ENCODE data around the gene PACSIN2.

Gene PACSIN2

DNA sequence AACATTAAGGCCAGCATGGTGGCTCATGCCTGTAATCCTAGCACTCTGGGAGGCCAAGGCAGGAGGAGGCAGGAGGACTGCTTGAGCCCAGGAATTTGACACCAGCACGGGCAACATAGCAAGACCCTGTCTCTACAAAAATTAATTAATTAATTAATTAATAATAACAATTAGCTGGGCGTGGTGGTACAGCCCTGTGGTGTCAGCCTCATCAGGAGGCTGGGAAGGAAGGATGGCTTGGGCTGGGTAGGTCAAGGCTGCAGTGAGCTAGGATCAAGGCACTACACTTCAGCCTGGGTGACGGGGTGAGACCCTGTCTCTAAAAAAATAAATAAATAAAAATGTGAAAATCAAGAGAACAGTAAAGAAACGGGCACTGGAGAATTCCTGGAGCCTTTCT, 159.2 kb downstream of the PACSIN2 start:
- Histone ChIP-seq H3K4me1 (ENCODE audit: insufficient read depth, low read length) (peaks cover 28% of the 10 kb centered on the region), H3K4me3 (ENCODE audit: low read depth in 1 of 2, low read length in 2 of 2) (peak overlapping the region; percentile 86 to 99; a peak in 3 of 4 replicates), H3K9me3 (ENCODE audit: insufficient read depth, low read length, severe bottlenecking) (no peaks in the 10 kb centered on the region), H3K36me3 (ENCODE audit: insufficient read depth, low read length) (peaks cover 12% of the 10 kb centered on the region; the same call in 1 of the 2 replicates), H3K27ac (ENCODE audit: low read length) (peak overlapping the region; percentile 84), H2AFZ (ENCODE audit: low read depth, low read length) (peak overlapping the region; percentile 73; the same call in 1 of the 2 replicates), H3K27me3 (ENCODE audit: insufficient read depth, low read length, poor library complexity) (no peaks in the 10 kb centered on the region), H3K4me2 (ENCODE audit: insufficient read depth, low read length) (peak overlapping the region; percentile 97), H4K20me1 (ENCODE audit: insufficient read depth, low read length) (peaks cover 19% of the 10 kb centered on the region; the same call in 1 of the 2 replicates), H3K9ac (ENCODE audit: low read depth, low read length) (peak overlapping the region; percentile 84), H3K79me2 (ENCODE audit: insufficient read depth, low read length) (peaks cover 66% of the 10 kb centered on the region)
- ATAC-seq (ENCODE audit: insufficient read depth, low read depth), result no peak
- DNase-seq, result no peak
- TF ChIP-seq CTCF (IDR thresholded peaks at IDR 0.05; ENCODE audit: borderline replicate concordance, extremely low read depth, low read length, poor library complexity, severe bottlenecking), result no peak
- no peak for TF ChIP-seq EZH2 (IDR thresholded peaks at IDR 0.05; ENCODE audit: borderline replicate concordance, low read depth, low read length, severe bottlenecking)

DNA sequence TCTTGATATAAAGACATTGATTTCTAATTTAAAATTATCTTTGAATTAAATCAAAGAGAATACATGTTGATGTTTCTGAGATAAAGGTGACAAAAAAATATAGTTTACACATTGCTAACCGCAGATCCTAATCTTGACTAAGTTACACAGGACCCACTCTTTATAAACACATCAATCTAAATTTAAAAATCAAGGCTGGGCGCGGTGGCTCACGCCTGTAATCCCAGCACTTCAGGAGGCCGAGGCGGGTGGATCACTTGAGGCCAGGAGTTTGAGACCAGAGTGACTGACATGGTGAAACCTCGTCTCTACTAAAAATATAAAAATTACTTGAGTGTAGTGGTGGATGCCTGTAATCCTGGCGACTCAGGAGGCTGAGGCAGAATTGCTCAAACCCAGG, 159.7 kb downstream of the PACSIN2 start:
- Histone ChIP-seq H2AFZ (ENCODE audit: low read depth, low read length) (no peak overlapping the region), H3K4me2 (ENCODE audit: insufficient read depth, low read length) (peak overlapping the region; percentile 97), H3K4me1 (ENCODE audit: insufficient read depth, low read length) (peaks cover 28% of the 10 kb centered on the region), H3K27me3 (ENCODE audit: insufficient read depth, low read length, poor library complexity) (no peaks in the 10 kb centered on the region), H3K27ac (ENCODE audit: low read length) (no peak overlapping the region), H4K20me1 (ENCODE audit: insufficient read depth, low read length) (peaks cover 21% of the 10 kb centered on the region; the same call in 1 of the 2 replicates), H3K36me3 (ENCODE audit: insufficient read depth, low read length) (peaks cover 12% of the 10 kb centered on the region; the same call in 1 of the 2 replicates), H3K9ac (ENCODE audit: low read depth, low read length) (peak overlapping the region; percentile 84), H3K79me2 (ENCODE audit: insufficient read depth, low read length) (peaks cover 71% of the 10 kb centered on the region), H3K4me3 (ENCODE audit: low read depth in 1 of 2, low read length in 2 of 2) (0 out of 4 replicates have a peak overlapping the region, but pooled peaks of 1 of the 2 experiments have one; percentile 99), H3K9me3 (ENCODE audit: insufficient read depth, low read length, severe bottlenecking) (no peaks in the 10 kb centered on the region)
- DNase-seq (no peak), ATAC-seq (ENCODE audit: insufficient read depth, low read depth) (no peak)
- no peak for TF ChIP-seq EZH2 (IDR thresholded peaks at IDR 0.05; ENCODE audit: borderline replicate concordance, low read depth, low read length, severe bottlenecking)
- TF ChIP-seq CTCF (IDR thresholded peaks at IDR 0.05; ENCODE audit: borderline replicate concordance, extremely low read depth, low read length, poor library complexity, severe bottlenecking), result no peak

DNA sequence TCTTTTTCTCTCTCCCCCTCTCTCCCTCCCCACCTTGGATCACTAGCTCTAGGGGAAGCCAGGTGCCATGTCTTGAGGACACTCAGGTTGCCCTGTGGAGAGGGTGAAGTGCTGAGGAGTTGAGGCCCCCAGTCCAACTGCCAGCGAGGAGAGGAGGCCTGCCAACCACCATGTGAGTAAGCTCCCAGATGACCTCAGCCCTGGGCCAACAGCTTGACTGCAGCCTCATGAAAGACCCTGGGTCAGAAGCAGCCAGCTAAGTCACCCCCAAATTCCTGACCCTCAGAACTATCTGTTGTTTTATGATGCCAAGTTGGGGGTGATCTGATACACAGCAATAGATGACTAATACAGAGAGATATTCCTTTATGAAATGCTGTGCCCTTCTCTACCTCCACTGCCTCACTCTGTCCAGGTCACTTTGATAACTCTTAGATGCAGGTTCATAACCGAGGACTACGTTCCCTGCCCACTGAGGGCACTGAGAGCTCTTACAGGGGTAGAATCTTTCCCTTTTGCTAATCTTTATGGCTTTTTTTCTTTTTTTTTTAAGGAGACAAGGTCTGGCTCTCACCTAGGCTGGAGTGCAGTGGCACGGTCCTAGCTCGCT, 165.9 kb downstream of the PACSIN2 start:
- Histone ChIP-seq H3K4me2 (ENCODE audit: insufficient read depth, low read length) (no peak overlapping the region), H3K79me2 (ENCODE audit: insufficient read depth, low read length) (peaks cover 64% of the 10 kb centered on the region), H3K9me3 (ENCODE audit: insufficient read depth, low read length, severe bottlenecking) (no peaks in the 10 kb centered on the region), H3K4me1 (ENCODE audit: insufficient read depth, low read length) (no peaks in the 10 kb centered on the region; the same call in 1 of the 2 replicates), H3K9ac (ENCODE audit: low read depth, low read length) (no peak overlapping the region), H3K27me3 (ENCODE audit: insufficient read depth, low read length, poor library complexity) (no peaks in the 10 kb centered on the region), H4K20me1 (ENCODE audit: insufficient read depth, low read length) (peaks cover 27% of the 10 kb centered on the region; the same call in 1 of the 2 replicates), H3K27ac (ENCODE audit: low read length) (no peak overlapping the region), H3K36me3 (ENCODE audit: insufficient read depth, low read length) (peaks cover 32% of the 10 kb centered on the region), H3K4me3 (ENCODE audit: low read depth in 1 of 2, low read length in 2 of 2) (no peak overlapping the region), H2AFZ (ENCODE audit: low read depth, low read length) (no peak overlapping the region)
- DNase-seq, result no peak
- no peak for TF ChIP-seq EZH2 (IDR thresholded peaks at IDR 0.05; ENCODE audit: borderline replicate concordance, low read depth, low read length, severe bottlenecking)
- no peak for TF ChIP-seq CTCF (IDR thresholded peaks at IDR 0.05; ENCODE audit: borderline replicate concordance, extremely low read depth, low read length, poor library complexity, severe bottlenecking)
- no peak for ATAC-seq (ENCODE audit: insufficient read depth, low read depth)
